ENCODE data around the gene EYA4.
"Not testable (repeated sequence)": the region's sequence is repeated elsewhere in the genome, so short reads cannot be mapped to it uniquely, and the experiment has no call there.

- TF ChIP-seq YY1 (IDR thresholded peaks at IDR 0.05; ENCODE audit: insufficient read depth, insufficient read length); ZNF274 (IDR thresholded peaks at IDR 0.05; ENCODE audit: low read depth, low read length): not testable (repeated sequence)
Measured at GRCh38 chr6:133554121-133554520, 313.0 kb downstream of the EYA4 start.

All from NT2/D1 (cell line).